Pons (tissue), 1 donor: ENCODE measurements around the gene MAML3.

Experiments used
- DNase-seq: peaks from one replicate; pipeline ENCODE4 v3.0.0-alpha.2; 2016; ENCODE audit warnings: low spot score

The MAML3 gene

DNA sequence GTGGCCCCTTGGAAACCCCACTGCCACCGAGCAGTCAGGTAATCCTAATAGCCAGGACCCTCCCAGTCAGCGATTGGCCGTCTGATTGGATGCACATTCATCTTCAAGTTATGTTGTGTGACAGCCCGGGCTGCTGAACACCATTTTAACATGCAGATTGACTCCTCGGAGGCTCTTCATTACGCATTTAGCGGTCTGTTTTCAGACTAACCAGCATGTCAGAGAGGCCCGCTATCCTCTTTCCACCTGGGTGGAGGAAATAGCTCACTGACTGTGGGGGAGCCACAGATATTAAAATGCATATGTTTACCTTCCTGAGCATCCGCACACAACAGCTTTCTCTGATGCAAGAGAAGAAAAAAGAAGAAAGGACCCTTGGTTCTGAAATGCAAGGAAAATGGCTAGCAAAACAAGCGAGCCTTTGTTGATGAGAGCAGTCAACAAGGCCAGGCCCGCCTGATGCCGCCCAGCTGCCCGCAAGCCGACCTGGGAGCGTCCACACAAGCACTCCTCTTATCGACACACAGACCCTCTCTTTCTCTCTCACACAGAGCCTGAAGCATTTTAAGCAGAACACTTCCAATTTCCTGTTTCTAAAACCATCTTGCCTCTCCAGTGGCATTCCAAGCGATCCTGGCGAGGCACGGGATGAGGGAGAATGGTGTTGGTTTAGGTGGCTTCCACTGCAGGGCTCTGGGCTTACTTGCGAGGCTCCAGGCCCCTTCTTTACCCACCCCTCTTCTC is 370.1 kb downstream of the MAML3 start:
- DNase-seq: peak; percentile 89

DNA sequence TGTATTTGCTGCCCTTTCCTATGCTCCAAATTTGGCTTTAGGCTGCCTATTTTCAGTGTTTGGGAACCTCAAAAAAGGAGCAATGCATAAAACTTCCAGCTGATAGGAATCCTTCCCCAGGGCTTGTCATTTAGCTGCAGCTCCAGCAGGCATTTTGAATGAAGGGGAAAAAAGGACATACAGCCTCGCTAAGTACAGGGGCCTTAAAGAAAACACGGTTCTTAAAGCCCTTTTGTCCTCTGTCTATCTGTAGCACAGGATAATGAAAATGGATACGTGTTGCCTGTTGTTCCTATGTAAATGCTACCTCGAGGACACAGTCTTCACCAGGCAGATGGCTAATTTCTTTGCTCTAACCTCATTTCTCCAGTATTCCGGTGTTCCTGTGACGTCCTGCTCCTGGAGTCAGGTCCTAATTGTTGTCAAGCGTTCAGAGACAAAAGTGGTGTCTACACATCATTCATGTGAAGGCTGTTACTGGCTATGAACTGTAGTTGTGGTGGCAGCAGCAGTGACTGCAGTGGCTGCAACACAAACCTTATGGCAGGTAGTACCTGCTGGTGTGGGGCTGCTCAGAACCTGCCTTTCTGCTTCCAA is 371.0 kb downstream of the MAML3 start:
- no peak for DNase-seq

DNA sequence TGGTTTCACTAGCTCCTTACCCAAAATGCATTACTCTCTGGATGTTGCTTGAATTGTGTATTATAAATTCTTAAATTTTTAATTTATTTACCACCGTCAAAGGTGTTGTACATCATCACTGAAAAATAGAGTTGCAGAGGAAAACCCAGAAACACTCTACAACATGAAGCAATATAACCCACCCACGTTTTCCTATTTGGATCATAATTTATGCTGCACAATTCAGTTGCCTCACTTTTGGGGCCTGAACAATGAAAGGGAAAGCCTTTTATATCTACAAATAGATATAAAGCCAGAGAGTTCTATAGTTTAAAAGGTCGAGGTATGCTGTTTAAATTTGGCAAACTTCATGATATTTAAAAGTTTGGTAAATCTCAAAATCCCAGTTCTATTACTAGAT is 372.9 kb downstream of the MAML3 start:
- DNase-seq: no peak

DNA sequence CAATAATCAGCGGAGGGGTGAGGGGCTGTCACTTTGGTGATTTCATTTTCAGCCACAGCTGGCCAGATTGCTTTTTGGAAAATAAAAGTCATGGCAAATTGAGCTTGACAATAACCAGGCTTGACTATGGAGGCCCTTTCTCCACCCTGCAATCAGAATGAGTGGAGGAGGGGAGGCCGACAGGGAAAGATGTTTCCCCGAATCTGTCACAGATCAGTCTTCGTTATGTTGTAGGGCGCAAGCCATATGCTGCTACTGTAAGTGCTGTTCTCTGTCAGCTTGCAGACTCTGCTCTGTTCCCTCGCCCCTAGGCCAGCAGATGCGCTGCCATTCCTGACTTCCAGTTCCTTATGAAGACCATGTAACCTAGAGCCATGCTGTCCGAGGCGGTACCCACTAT is 374.3 kb downstream of the MAML3 start:
- no peak for DNase-seq

DNA sequence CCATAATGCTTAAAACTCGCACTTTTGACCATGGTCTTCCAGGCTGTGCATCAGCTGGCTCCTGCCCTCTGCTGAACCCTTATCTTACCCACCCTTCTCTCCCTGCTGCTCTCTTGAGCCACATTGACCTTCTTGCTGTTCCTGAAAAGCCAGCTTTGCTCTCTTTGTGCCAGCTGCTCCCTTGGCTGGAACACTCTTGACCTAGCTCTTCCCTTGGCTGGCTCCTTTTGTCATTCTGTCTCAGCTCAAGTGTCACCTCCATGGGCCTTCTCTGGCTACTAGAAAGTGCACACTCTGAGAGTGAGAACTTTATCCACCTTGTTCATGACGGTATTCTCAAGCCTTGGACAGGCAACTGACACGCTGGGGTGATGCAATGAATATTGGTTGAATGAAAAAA is 376.2 kb downstream of the MAML3 start:
- no peak for DNase-seq

DNA sequence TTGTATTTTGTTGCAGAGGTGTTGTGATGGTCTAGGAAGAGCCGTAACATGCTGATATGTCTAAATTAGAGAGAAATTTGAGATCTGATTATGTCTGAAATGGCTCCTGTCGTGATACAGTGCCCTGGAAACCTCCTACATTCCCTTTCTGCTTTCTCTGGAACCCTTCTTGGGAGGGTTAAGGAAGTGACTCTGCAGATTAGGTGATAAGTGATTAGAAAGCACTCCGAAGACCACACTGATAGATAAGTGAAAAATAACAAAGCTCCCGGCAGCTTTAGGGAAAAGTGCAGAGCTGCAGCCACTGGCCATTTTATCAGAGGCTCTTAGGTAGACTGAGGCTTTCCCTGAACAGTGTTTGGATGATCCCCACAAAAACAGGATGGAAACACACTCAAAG is 377.7 kb downstream of the MAML3 start:
- no peak for DNase-seq

DNA sequence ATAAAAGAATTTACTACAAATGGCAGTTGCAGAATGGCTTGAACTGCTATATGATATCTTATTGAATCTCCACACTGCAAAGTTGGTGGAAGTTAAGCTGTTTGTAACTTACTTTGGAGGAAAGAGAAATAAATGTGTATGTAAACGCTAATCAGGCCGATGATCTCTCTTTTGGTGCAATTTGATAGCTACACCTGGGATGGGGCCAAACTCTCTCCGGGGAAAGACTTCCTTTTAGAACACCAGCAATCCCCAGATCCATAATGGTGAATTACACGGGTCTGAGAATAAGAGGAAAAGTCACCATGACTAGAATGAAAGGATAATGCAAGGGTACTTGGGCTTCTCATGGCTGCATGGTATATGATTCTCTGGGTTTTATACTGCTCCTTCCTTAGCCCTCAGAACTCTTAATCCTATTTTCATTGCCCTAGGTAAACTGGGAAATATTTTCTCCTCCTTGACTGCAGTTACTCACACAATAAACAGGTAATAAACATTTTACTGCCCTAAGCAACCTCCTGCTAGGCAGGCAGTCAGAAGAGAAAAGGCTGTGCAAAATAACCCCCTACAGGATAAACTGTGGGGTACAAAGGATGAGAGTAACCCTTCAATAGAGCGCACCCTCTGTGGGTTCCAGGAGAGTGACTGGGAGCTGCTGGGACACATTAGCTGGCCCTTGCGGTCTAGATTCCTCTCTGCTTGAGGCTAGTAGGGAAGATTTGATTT is 379.1 kb downstream of the MAML3 start:
- no peak for DNase-seq

DNA sequence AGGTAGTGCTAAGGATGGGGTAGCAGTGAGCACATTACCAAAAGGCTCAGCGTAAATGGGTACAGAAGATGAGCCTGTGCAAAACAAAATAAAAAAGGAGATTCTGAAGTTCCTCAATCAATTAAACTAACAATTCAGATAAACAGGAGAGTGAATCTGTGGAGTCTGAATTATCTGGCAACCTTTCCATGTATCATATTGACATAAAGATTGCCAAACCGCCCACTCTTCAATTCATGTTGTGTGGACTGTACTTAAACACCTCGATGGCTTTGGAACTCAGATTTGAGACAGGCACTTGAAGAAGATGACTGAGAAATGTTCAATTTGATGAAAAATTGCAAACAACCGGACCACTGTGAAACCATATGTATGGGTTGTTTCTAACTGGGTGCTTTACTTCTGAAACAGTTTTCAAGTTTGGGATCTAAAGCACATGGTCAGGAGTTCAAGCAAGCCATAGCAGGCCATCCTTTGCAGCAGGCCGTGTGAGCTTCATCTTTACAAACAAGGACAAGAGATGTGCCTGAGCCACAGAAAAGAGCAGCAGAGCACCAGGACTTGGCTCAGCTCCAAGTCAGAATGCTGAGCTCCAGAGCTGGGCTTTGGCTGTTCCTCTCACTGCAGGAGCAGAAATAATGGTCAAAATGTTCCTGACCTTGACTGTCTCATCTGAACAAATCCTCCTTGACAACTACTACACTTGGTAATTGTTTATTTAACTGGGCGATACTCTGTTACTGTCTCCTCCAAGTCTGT is 380.2 kb downstream of the MAML3 start:
- no peak for DNase-seq

DNA sequence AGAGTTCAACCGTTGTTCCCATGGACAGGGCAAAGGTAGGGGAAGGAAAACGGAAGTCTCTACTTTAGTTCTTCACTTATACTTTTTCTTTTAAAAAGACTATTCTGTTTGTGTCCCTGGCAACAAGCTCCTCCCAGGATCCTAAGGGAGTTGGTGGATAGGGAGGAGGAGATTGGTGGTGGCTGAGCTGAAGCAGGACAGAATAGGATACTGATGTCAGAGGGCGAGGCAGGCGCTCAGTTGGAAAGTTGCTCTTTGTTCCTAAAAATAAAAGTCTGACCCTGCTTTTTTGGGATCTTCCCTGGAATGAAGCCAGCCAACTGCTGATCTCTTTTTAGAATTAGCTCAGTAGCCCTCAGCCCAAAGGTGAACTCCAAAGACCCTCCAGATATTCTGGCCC is 383.6 kb downstream of the MAML3 start:
- DNase-seq: no peak

DNA sequence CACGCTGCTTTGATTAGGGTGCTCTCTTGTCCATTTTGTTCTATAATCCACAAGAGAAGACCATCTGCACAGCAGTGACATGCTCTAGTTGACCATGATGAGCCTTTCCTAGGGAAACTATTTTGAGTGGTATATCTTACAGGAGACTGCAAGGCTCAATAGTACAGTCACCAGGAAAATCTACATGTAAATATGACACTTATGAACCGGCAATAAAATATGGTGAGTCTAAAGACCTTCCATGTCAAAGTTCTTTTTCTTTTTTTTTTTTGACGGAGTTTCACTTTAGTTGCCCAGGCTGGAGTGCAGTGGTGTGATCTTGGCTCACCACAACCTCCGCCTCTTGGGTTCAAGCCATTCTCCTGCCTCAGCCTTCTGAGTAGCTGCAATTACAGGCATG is 384.6 kb downstream of the MAML3 start:
- DNase-seq: no peak

DNA sequence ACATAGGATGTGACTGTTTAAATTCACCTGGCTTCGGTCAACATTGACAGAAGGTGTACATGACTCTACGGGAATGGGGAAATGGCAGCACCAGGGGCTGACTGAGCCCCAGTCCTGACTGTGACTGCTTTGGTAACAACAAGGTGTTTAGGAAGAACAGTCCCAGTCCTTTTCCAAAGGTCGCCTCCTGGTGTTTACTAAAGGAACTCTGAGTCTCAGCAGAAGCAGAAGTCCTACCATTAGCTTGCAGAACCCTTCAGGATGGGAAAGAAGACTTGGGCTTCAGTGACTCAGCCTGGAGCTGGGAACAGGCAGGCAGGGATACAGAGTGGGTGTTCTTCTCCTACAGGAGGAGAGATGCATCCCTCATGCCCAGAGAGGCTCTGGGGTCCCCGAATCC is 385.1 kb downstream of the MAML3 start:
- DNase-seq: no peak

DNA sequence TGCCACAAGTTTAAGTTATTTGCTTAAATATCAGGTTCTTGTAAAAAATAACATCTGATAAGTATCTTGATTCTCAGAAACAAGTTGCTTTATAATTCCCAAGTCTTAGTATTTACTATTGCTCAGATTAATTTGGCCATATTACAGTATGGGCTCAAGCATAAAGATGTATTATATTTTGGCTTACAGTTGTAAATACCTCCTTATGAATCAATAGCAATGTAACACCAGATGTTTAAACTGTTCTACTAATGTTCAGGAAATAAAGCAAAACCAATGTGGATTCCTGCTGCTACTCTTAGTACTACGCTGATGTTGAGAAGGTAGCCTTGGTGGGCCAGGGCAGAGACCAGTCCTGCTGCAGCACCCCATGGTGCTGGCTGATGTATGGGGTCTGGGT is 385.6 kb downstream of the MAML3 start:
- DNase-seq: no peak

DNA sequence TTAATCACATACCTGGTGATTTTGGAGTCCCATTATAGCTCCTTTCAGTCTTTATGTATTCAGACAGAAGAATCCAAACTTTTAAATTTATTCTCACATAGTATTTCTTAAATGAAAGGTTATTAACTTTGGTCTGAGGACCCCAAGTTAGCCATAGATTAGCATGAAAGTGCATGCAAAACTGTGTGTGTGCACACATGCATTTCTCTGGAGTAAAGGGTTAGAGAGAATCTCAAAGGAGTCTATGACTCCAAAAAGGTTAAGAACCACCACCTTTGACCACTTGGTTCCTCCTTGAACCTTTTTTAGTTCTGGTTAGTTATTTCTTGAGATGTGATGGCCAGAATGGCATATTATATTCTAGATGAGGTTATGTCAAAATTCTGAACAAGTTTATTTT is 386.4 kb downstream of the MAML3 start:
- DNase-seq: no peak

DNA sequence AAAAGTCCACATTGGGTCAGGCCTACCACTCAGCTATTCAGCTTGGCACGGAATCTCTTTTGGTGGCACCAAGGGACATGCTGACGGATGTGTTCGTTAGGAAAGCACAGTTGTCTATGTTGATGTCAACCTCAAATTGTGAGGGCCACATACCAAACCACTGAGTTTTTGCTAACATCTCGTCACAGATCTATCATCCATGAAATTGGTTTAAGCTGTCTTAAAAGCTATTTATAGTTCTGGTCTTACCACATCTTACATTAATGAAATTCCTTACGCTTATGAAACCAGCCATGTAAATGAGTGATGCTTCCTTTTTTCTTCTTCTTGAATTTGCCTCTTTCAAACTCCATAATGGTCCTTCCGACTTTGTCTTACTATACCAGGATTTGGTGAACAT is 386.8 kb downstream of the MAML3 start:
- DNase-seq: no peak

DNA sequence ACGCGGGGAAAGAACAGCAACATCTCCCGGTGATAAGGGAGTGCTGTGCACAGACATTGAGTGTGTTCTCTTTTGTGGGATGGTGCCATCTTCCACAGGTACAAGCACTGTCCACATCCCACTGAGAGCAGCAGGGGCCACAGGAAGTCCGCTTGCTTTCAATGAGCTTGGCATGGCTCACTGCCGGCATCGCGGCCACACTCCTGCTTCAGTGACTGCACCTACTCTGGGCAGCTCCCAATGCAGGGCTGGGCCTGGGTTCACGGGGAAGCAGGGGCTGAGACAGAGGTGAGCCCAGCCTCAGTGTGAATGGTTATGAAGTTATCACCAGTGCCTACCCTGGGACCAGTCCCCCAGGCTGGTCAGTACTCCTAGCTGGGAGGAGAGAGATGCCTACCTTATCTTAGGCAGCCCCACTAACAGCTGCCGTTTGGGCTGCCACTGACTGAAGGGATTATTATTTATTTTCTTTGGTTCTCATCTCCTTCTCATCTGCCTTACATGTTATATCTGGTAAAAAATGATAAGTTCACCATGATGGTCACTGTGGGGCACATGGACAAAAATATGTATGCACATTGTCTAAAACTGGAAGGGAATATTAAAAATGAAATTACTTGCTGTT is 389.2 kb downstream of the MAML3 start:
- no peak for DNase-seq

DNA sequence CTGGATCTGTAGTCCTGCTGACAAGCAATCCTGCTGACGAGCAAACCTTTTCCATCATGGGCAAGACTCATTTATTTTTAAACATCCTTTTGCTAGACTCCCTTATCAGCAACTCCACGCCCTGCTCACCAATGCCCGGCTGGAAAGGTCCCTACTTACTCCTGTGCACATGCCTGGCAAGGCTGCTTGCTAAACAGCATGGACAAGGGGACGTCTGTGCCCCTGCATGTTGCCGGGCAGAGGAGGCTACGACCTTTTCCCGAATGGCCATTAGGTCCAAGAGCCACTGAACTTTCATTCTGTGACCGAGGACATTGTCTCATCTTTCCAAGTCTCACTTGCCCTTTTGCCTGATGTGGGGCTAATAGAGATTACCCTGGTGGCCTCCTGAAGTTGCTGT is 389.8 kb downstream of the MAML3 start:
- no peak for DNase-seq

DNA sequence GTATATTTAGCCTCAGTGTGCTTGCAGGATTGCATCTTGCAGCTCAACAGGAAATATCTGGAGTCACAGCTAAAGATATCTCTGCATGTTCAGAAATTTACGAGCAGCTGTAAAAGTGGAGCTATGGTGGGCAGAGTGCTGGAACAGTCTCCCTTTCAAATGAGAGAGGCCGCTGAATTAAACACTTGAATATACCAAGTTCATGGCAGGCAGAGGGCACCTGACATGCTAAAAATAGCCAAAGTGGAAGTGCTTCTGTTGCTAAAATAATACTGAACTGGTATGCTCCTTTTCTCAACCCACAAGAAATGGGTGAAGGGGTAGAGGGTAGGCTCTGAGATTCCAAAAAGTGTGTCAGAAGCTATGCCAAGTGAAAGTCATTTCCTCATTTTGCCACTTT is 390.3 kb downstream of the MAML3 start:
- DNase-seq: peak; percentile 43

DNA sequence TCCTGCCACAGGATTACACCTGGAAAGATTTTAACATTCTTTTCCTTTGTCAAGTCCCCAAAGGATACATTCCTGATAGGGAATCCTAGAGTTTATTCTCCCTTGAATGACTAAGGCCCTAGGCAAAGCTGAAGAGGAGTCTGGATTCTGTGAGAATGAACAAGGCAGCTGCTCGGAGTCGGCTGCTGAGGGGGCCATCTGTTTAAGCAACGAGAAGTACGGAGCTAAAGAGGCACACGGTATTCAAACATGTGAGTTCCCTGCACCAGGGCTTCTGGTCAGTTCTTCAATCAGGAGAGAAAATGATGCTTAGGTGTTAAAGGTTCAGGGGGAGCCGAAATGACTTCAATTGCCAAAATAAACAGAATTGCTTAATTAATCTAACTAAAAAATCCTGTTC is 390.8 kb downstream of the MAML3 start:
- DNase-seq: no peak

DNA sequence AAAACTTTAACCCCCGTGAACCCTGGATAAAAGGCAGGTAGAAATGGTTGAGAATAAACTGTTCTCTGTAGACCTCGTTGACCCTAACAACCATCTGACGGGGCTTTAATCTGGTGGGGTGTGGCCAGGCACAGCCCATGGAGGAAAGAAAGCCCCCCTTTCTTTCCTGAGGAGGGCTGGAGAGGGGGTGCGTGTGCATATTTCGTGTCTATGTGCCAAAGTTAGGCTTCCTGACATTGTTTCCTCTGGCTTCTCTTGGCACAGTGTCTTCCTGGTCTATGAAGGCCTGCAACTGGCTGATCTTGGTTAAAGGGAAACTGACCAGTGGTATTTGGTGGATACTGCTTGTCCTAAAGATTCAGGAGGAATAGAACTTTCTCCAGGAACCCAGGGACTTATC is 391.3 kb downstream of the MAML3 start:
- DNase-seq: no peak

DNA sequence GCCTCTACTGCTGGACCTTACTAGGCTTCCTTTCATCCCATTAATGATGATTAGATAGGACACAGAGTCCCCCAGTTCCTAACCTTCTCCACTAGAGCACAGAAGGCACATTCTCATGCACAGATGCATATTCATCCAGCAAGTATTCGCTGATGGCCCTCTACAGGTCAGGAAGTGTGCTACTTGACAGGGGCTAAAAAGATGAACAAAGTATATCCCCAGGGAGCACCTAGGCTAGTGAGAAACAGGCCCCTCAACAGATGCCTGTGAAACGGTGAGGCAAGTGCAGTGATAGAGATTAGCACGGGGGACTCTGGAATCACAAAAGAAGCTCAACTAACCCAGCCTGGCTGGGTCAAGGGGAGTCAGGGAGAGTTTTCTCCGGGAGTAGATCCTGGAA is 392.5 kb downstream of the MAML3 start:
- no peak for DNase-seq

DNA sequence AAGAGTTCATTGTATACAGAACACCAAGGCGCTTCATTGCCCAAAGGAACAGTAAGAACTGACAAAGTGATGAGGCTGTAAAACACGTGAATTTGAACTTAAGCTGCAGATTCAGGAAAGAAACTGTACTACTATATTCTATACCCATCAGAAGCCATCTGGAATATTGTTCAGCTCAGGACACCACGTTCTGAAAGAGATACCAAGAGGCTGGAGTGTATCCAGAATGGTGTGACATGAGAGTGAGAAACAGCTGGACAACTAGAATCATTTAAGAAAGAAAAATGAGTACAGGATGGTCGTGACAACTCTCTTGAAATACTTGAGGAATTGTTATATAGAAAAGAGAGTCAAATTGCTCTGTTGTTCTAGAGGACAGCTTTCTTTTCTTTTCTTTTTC is 393.4 kb downstream of the MAML3 start:
- DNase-seq: no peak

DNA sequence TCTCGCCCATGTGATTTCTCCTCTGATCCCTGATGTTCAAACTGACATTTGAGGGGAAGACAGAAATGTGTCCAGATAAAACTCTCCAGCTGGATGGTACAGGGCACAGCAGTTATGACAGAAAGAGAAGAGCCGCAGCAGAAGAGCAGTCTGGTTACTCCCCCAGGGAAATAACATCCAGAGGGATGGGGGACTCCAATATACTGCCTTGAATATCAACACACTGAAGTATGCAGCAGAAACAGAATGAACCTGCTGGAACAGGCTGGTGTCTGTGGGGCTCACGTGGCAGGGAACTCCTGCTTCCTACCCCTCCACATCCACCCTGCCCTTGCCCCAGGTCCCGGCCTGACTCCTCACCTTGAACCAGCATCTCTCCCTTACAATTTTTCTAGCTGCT is 394.9 kb downstream of the MAML3 start:
- no peak for DNase-seq
